Testis (tissue), 3 donors: Measurements from ENCODE around the gene P2RY14. TPM values are rescaled to one million over a fixed set of nuclear protein-coding genes. Genes with fewer than 3 reads are reported as not detected.

Source experiments
- DNase-seq: peaks from one replicate; pipeline ENCODE4 v3.0.0-alpha.2; 2019
- H3K27ac ChIP-seq, 2 donors: fragments of 200-600 bp; sonication (generic); one replicate each; pipeline ENCODE4 v1.5.1; 2019
- H3K27me3 ChIP-seq: fragments of 200-600 bp; sonication (generic); one replicate; pipeline ENCODE4 v1.5.1; 2019
- H3K36me3 ChIP-seq: fragments of 200-600 bp; sonication (generic); one replicate; pipeline ENCODE4 v1.5.1; 2017; ENCODE audit warnings: low read depth; ENCODE audit errors: missing control alignments
- H3K4me1 ChIP-seq: fragments of 200-600 bp; sonication (generic); one replicate; pipeline ENCODE4 v1.5.1; 2019
- H3K4me3 ChIP-seq, 2 donors: fragments of 200-600 bp; sonication (generic); one replicate each; pipeline ENCODE4 v1.5.1; 2017 to 2019
- H3K9me3 ChIP-seq: fragments of 200-600 bp; sonication (generic); one replicate; pipeline ENCODE4 v1.5.1; 2017
- CTCF ChIP-seq, 3 experiments: fragments of 450-650 bp in 2 of 3; fragments of 200-600 bp in 1 of 3; sonication (generic) in 1 of 3; IDR thresholded peaks; one replicate each; pipeline ENCODE4 v1.5.1; 2016 to 2019; ENCODE audit warnings: antibody characterized with exemption in 3 of 3, mild to moderate bottlenecking in 2 of 3, moderate library complexity in 1 of 3
- POLR2A ChIP-seq: fragments of 450-650 bp; IDR thresholded peaks from one replicate; pipeline ENCODE4 v1.6.1; 2017; ENCODE audit warnings: antibody characterized with exemption, mild to moderate bottlenecking, moderate library complexity
- WGBS, 2 donors: methylation state at CpG; one replicate each; pipeline ENCODE4 v1.1.5; 2018; 5-methylcytosine and 5-hydroxymethylcytosine counted together
- intact Hi-C: fragments of 100-400 bp; cut with DNase I; formaldehyde crosslinking; loops from one replicate; pipeline ENCODE4 v1.15.1; 2023; ENCODE audit warnings: low total_unique reads
- polyA plus RNA-seq: library from polyadenylated mRNA; stranded (reverse); fragments of 350-450 nt; fragmentation: Illumina TruSeq; extraction: RNeasy Lipid Tissue Mini Kit (QIAGEN cat#74804); gene quantifications from one replicate; pipeline ENCODE4 v1.2.3, GENCODE V29; 2014; ENCODE audit warnings: low read depth, low replicate concordance; ENCODE audit not compliant: insufficient read depth
- total RNA-seq, 2 donors: library from RNA; depleted of rRNA; stranded (reverse); fragments of >200 nt; gene quantifications; one replicate each; pipeline ENCODE4 v1.2.3, GENCODE V29; 2016

Gene P2RY14
- total and polyA plus RNA-seq, 3 donors from 2014 or later = 0.47 to 0.79 (median 0.50) TPM

DNA sequence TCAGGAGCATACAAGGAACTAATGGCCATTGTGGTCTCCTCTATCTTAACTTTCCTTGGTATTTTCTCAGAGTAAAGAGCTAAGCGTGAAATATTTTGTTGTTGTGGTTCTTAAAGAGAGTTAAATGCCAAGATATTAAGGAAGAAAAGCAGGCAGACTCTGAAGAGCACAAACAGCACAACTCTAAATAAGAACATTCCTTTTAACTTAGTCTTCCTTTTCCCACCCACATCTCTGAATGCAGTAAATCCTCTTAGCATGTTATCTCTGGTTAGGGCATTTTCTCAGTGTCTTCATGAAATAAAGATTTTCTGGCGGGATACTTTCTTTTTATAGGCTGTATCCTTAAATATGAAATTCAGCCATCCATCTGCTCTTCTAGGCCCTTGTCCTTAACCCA is 36.8 kb upstream of the P2RY14 start:
- intact Hi-C loops = no loop called here
- Histone ChIP-seq H3K9me3 (no peaks in the 10 kb centered on the region), H3K4me1 (no peaks in the 10 kb centered on the region), H3K36me3 (no peaks in the 10 kb centered on the region), H3K27me3 (no peaks in the 10 kb centered on the region), H3K27ac (no peak overlapping the region), H3K4me3 (no peak overlapping the region)
- WGBS, 2 donors = 83 to 91% methylated on average over 2 of the region's 2 CpGs
- TF ChIP-seq CTCF (IDR thresholded peaks at IDR 0.05) (no peak), POLR2A (no peak)
- no peak for DNase-seq

- no peaks in the 10 kb centered on the region for H3K27me3 ChIP-seq
- no peak overlapping the region for H3K27ac ChIP-seq
- H3K4me3 ChIP-seq = no peak overlapping the region
- DNase-seq = no peak
- H3K9me3 ChIP-seq = no peaks in the 10 kb centered on the region
- intact Hi-C loops = no loop called here
- TF ChIP-seq POLR2A = no peak
- no peak for TF ChIP-seq CTCF (IDR thresholded peaks at IDR 0.05)
- 89 to 97% methylated on average over 5 of the region's 5 CpGs for WGBS, 2 donors
- H3K36me3 ChIP-seq = no peaks in the 10 kb centered on the region
- no peaks in the 10 kb centered on the region for H3K4me1 ChIP-seq
These were observed 36.3 kb upstream of the P2RY14 start for GRCh38 chr3:151314593-151314992.

GRCh38 chr3:151314137-151314536 is 35.8 kb upstream of the P2RY14 start:
- Histone ChIP-seq H3K9me3 (no peaks in the 10 kb centered on the region), H3K27me3 (no peaks in the 10 kb centered on the region), H3K4me3 (no peak overlapping the region), H3K4me1 (no peaks in the 10 kb centered on the region), H3K27ac (no peak overlapping the region), H3K36me3 (no peaks in the 10 kb centered on the region)
- 93 to 97% methylated on average over 2 of the region's 2 CpGs for WGBS, 2 donors
- TF ChIP-seq CTCF (IDR thresholded peaks at IDR 0.05) (no peak), POLR2A (no peak)
- DNase-seq = no peak
- intact Hi-C loops = no loop called here

- Histone ChIP-seq H3K36me3 (no peaks in the 10 kb centered on the region), H3K27me3 (no peaks in the 10 kb centered on the region), H3K27ac (no peak overlapping the region), H3K4me3 (no peak overlapping the region), H3K4me1 (no peaks in the 10 kb centered on the region), H3K9me3 (no peaks in the 10 kb centered on the region)
- intact Hi-C loops = no loop called here
- 95 to 98% methylated on average over 3 of the region's 3 CpGs for WGBS, 2 donors
- no peak for DNase-seq
- no peak for TF ChIP-seq CTCF (IDR thresholded peaks at IDR 0.05)
- no peak for TF ChIP-seq POLR2A
These were observed 34.6 kb upstream of the P2RY14 start for GRCh38 chr3:151312972-151313371.

DNA sequence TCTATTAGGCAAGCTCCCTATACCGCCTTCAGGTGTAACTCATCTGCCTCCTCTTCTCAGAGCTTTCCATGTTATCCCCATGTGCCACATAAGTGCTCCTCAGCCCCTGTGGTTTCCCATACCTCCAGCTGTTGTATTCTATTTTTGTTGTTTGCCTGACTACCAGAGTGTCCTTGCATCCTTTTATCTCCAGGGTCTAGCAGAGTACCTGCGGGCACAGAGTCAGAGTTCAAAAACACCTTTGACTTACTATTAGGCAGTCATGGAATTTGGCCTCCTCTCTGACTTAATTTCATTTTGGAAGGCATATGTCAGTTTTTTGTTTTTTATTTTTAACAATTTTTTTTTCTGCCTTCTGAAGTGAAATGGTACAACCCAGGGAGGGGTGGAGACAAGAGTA is 31.2 kb upstream of the P2RY14 start:
- H3K27ac ChIP-seq = no peak overlapping the region
- H3K4me3 ChIP-seq = no peak overlapping the region
- DNase-seq = no peak
- no peak for TF ChIP-seq CTCF (IDR thresholded peaks at IDR 0.05)
- TF ChIP-seq POLR2A = no peak
- WGBS, 2 donors = 97 to 100% methylated on average over 2 of the region's 2 CpGs
- H3K36me3 ChIP-seq = no peaks in the 10 kb centered on the region
- no peaks in the 10 kb centered on the region for H3K27me3 ChIP-seq
- no peaks in the 10 kb centered on the region for H3K9me3 ChIP-seq
- no peaks in the 10 kb centered on the region for H3K4me1 ChIP-seq
- intact Hi-C loops = no loop called here
